ENCODE results near the gene STX11.

DNA sequence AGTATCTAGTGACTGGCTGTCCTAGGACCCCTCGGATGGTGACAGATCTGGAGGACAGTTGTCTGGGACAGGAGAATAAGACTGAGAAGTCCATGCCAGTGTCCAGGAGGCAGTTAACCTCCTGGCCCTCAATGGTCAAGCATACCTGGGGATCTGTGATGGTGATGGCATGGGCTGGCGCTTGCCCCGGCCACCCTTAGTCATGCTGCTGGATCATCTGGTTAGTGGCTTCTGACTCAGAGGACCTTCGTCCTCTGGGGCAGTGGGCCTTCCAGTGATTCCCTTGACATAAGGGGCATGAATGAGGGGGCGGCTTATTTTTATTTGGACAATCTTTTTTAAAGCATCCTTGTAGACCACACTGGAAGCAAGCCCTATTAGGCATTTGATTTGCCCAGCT lies 30.9 kb upstream of the STX11 start:
- TF ChIP-seq, protein P1, sequence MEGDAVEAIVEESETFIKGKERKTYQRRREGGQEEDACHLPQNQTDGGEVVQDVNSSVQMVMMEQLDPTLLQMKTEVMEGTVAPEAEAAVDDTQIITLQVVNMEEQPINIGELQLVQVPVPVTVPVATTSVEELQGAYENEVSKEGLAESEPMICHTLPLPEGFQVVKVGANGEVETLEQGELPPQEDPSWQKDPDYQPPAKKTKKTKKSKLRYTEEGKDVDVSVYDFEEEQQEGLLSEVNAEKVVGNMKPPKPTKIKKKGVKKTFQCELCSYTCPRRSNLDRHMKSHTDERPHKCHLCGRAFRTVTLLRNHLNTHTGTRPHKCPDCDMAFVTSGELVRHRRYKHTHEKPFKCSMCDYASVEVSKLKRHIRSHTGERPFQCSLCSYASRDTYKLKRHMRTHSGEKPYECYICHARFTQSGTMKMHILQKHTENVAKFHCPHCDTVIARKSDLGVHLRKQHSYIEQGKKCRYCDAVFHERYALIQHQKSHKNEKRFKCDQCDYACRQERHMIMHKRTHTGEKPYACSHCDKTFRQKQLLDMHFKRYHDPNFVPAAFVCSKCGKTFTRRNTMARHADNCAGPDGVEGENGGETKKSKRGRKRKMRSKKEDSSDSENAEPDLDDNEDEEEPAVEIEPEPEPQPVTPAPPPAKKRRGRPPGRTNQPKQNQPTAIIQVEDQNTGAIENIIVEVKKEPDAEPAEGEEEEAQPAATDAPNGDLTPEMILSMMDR (IDR thresholded peaks at IDR 0.05 in 2 of 3, conservative IDR thresholded peaks at IDR 0.05 in 1 of 3; ENCODE audit: borderline replicate concordance in 1 of 3, insufficient read depth in 1 of 3, low read depth in 2 of 3, low read length in 2 of 3) = no peak
- TF ChIP-seq FOSL1 (IDR thresholded peaks at IDR 0.05; ENCODE audit: low read depth) = no peak
